Coronary artery (tissue), 2 donors: ENCODE data around the gene RBFOX2.

Experiments
- DNase-seq: peaks from one replicate; pipeline ENCODE4 v3.0.0-alpha.2; 2017; ENCODE audit warnings: low spot score
- H3K27ac ChIP-seq, 2 donors: fragments of 200-600 bp; sonication (generic); one replicate each; pipeline ENCODE4 v1.5.1; 2016 to 2019
- H3K4me3 ChIP-seq: fragments of 200-600 bp; sonication (generic); 2 replicates; pipeline ENCODE4 v1.5.1; 2016; ENCODE audit warnings: mild to moderate bottlenecking, moderate library complexity
- CTCF ChIP-seq: fragments of 200-600 bp; sonication (generic); IDR thresholded peaks from one replicate; pipeline ENCODE4 v1.5.1; 2019; ENCODE audit warnings: antibody characterized with exemption

The RBFOX2 gene

GRCh38 chr22:35978201-35978600 is 50.4 kb downstream of the RBFOX2 start:
- DNase-seq = no peak
- TF ChIP-seq CTCF = no peak
- Histone ChIP-seq H3K27ac (no peak overlapping the region), H3K4me3 (no peak overlapping the region)

- Histone ChIP-seq H3K4me3 (no peak overlapping the region), H3K27ac (no peak overlapping the region)
- no peak for DNase-seq
- TF ChIP-seq CTCF = no peak
Measured at GRCh38 chr22:35977136-35977535, 51.5 kb downstream of the RBFOX2 start.

- H3K4me3 ChIP-seq = peak overlapping the region; percentile 21
- DNase-seq = no peak
- no peak for TF ChIP-seq CTCF
- H3K27ac ChIP-seq = peak overlapping the region; percentile 79 to 83
Measured at GRCh38 chr22:35973388-35973787, 55.2 kb downstream of the RBFOX2 start.

GRCh38 chr22:35972559-35972958 is 56.1 kb downstream of the RBFOX2 start:
- no peak for DNase-seq
- no peak overlapping the region for H3K4me3 ChIP-seq
- TF ChIP-seq CTCF = no peak
- peak overlapping the region; percentile 47 to 79 for H3K27ac ChIP-seq

GRCh38 chr22:35971456-35972119 is 57.0 kb downstream of the RBFOX2 start:
- H3K27ac ChIP-seq = peak overlapping the region; percentile 43 to 83
- no peak for DNase-seq
- H3K4me3 ChIP-seq = no peak overlapping the region
- no peak for TF ChIP-seq CTCF

GRCh38 chr22:35970616-35971455 is 57.8 kb downstream of the RBFOX2 start:
- Histone ChIP-seq H3K27ac (peak overlapping the region; percentile 43 to 83), H3K4me3 (no peak overlapping the region)
- no peak for DNase-seq
- no peak for TF ChIP-seq CTCF

GRCh38 chr22:35967046-35967397 is 61.6 kb downstream of the RBFOX2 start:
- H3K4me3 ChIP-seq = no peak overlapping the region
- DNase-seq = no peak
- no peak for TF ChIP-seq CTCF
- no peak overlapping the region for H3K27ac ChIP-seq
